Measurements from ENCODE around the gene RNF169.

Gene RNF169

DNA sequence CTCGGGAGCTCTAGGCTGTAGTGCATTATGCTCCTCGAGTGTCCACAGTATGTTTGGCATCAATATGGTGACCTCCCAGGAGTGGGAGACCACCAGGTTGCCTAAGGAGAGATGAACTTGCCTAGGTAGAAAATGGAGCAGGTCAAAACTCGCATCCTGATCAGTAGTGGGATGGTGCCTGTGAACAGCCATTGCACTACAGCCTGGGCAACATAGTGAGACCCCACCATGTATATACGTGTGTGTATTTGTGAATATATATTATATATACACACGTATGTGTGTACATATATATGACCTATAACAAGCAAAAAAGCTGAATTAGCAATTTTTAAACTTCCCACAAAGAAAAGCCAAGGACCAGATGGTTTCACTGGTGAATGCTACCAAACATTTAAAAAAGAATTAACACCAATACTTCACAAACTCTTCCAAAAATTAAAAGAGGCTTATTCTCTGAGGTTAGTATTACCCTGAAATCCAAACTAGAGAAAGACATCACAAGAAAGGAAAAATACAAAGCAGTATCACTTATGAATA is 97.4 kb downstream of the RNF169 start:
- H3K9me3 ChIP-seq (ENCODE audit: control insufficient read depth, low read length), result no peaks in the 10 kb centered on the region
- no peak overlapping the region for H3K27ac ChIP-seq (ENCODE audit: low read depth, low read length, severe bottlenecking)
- H3K4me1 ChIP-seq (ENCODE audit: control insufficient read depth, insufficient read depth, low read length, poor library complexity, severe bottlenecking), result peaks cover 20% of the 10 kb centered on the region
- peaks cover 65% of the 10 kb centered on the region for H3K36me3 ChIP-seq (ENCODE audit: control insufficient read depth, insufficient read depth, low read length)
- 87 to 95% methylated on average over 3 of the region's 5 CpGs for WGBS, 2 experiments (ENCODE audit: insufficient coverage in 2 of 2)
- no peak overlapping the region for H3K4me3 ChIP-seq (ENCODE audit: extremely low read depth, insufficient read depth, low read length, poor library complexity, severe bottlenecking)

DNA sequence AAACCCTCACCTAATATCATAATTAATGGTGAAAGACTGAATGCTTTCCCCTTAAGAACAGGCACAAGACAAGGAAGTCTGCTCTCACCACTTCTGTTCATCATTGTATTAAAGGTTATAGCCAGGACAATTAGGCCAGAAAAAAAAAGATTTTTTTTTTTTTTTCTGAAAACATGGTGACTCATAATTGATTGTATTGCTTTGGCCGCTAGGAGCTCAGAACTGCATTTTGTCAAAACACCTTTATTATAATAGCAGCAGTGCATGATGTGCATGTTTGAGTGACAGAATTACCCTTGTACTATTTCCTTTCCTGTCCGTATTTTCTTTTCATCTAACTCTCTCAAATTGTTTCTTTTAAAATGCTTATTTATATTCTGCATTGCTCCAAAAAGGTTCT is 98.1 kb downstream of the RNF169 start:
- H3K36me3 ChIP-seq (ENCODE audit: control insufficient read depth, insufficient read depth, low read length), result peaks cover 65% of the 10 kb centered on the region
- H3K9me3 ChIP-seq (ENCODE audit: control insufficient read depth, low read length), result no peaks in the 10 kb centered on the region
- H3K4me3 ChIP-seq (ENCODE audit: extremely low read depth, insufficient read depth, low read length, poor library complexity, severe bottlenecking), result no peak overlapping the region
- WGBS, 2 experiments (ENCODE audit: insufficient coverage in 2 of 2), result no CpG with 5 or more reads among the region's 2 CpGs
- H3K27ac ChIP-seq (ENCODE audit: low read depth, low read length, severe bottlenecking), result no peak overlapping the region
- peaks cover 25% of the 10 kb centered on the region for H3K4me1 ChIP-seq (ENCODE audit: control insufficient read depth, insufficient read depth, low read length, poor library complexity, severe bottlenecking)

DNA sequence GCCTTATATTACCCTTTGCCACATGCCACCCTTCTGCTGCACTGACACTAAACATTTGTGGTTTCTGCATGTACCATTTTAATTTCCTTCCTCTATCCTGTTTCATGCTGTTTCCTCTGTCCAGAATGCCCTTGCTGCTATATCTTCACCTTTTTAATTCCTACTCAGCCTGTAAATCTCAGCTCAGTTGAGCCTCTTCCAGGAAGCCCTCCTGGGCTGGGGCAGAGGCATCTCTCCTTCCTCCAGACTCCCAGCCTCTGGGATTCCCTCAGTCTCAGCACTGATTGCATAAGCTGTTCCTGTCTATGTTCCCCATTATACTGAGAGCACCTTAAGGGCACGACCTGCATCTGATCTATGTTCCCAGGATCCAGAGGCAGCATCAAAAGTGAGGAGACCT is 98.7 kb downstream of the RNF169 start:
- peaks cover 63% of the 10 kb centered on the region for H3K36me3 ChIP-seq (ENCODE audit: control insufficient read depth, insufficient read depth, low read length)
- H3K9me3 ChIP-seq (ENCODE audit: control insufficient read depth, low read length), result no peaks in the 10 kb centered on the region
- H3K27ac ChIP-seq (ENCODE audit: low read depth, low read length, severe bottlenecking), result no peak overlapping the region
- 80 to 91% methylated on average over 1 of the region's 1 CpG for WGBS, 2 experiments (ENCODE audit: insufficient coverage in 2 of 2)
- H3K4me1 ChIP-seq (ENCODE audit: control insufficient read depth, insufficient read depth, low read length, poor library complexity, severe bottlenecking), result peaks cover 25% of the 10 kb centered on the region
- no peak overlapping the region for H3K4me3 ChIP-seq (ENCODE audit: extremely low read depth, insufficient read depth, low read length, poor library complexity, severe bottlenecking)

DNA sequence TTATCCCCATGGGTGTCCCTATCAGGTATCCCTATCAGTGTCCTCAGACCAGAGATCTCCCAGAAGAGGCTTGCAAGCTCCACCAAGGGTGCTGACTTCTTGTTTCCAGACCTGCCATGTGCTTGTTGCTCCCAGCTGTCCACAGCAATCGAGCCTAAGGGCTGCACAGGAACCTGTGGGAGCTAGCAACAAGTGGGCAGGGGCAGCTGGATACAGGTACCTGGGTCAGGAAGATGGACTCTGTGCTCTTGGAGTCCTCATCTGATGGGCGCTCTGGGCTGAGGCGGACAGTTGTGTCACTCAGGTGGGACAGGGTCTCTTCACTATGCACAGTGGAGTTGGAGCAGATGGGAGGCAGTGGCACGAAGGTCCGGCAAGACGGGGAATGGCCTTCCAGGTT is 99.2 kb downstream of the RNF169 start:
- Histone ChIP-seq H3K36me3 (ENCODE audit: control insufficient read depth, insufficient read depth, low read length) (peaks cover 63% of the 10 kb centered on the region), H3K4me1 (ENCODE audit: control insufficient read depth, insufficient read depth, low read length, poor library complexity, severe bottlenecking) (peaks cover 25% of the 10 kb centered on the region), H3K4me3 (ENCODE audit: extremely low read depth, insufficient read depth, low read length, poor library complexity, severe bottlenecking) (no peak overlapping the region), H3K9me3 (ENCODE audit: control insufficient read depth, low read length) (no peaks in the 10 kb centered on the region), H3K27ac (ENCODE audit: low read depth, low read length, severe bottlenecking) (no peak overlapping the region)
- 98 to 99% methylated on average over 5 to 6 of the region's 6 CpGs for WGBS, 2 experiments (ENCODE audit: insufficient coverage in 2 of 2)

DNA sequence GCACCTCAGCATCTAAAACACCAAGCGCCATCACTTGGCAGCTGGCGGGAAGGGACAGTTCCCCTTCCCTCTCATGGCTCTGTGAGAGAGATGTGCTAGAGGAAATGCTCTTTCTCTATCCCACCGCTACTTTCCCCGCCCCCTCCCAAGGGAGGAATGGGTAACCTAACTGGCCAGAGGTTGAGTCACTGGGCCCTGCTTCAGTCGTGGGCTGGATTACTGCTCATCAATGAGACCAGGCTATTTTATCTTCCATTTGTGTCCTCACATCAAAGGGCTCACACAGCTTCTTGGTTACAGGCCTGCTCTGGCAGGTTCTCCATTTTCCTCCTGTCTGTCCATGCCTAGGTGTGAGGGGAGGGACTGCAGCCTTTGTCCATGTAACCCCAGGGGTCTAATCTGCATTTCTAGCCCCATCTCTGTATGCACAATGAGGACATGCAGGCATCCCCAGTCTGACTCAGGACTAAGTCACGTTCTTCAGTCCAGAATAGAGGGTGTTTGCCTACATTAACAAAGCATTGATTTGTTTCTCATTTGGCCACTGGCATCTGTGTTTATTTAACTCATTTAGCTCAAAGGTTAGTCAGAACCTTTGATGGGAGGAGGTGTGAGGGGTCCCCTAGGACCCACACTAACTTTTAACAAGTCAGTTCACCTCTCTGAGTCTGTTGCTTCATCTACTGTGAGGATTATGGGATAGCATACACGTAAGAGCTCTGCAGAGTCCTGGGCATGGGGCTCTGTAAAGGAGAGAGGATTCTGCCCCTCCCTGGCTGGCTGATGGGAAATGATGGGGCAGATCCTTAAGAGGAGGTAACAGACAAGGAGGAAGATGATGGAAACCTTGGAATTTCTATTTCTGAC is 101.1 kb downstream of the RNF169 start:
- H3K36me3 ChIP-seq (ENCODE audit: control insufficient read depth, insufficient read depth, low read length), result peaks cover 60% of the 10 kb centered on the region
- peaks cover 25% of the 10 kb centered on the region for H3K4me1 ChIP-seq (ENCODE audit: control insufficient read depth, insufficient read depth, low read length, poor library complexity, severe bottlenecking)
- 10 to 37% methylated on average over 4 to 5 of the region's 7 CpGs for WGBS, 2 experiments (ENCODE audit: insufficient coverage in 2 of 2)
- H3K27ac ChIP-seq (ENCODE audit: low read depth, low read length, severe bottlenecking), result peak overlapping the region; percentile 93
- H3K9me3 ChIP-seq (ENCODE audit: control insufficient read depth, low read length), result no peaks in the 10 kb centered on the region
- H3K4me3 ChIP-seq (ENCODE audit: extremely low read depth, insufficient read depth, low read length, poor library complexity, severe bottlenecking), result no peak overlapping the region

DNA sequence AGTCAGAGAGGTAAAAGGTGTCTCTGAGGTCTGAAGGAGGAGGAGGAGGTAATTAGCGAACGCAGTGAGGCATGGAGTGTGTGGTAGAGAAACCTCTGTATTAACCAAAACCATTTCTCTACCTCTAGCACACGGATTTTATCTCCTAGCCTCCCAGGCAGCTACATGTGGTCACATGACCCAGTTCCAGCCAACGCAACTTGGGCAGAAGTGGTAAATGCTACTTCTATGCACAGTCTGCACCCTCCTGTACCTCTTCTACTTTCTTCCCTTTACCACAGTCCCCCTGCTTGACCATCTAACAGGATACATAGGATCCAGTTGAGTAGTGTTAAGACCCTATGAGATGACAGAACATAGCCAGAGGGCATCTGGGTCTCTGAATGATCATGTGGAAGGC is 104.6 kb downstream of the RNF169 start:
- peaks cover 40% of the 10 kb centered on the region for H3K36me3 ChIP-seq (ENCODE audit: control insufficient read depth, insufficient read depth, low read length)
- no peak overlapping the region for H3K27ac ChIP-seq (ENCODE audit: low read depth, low read length, severe bottlenecking)
- 95% methylated on average over 2 of the region's 4 CpGs; no CpG with 5 or more reads in 1 of the 2 experiments for WGBS, 2 experiments (ENCODE audit: insufficient coverage in 2 of 2)
- no peak overlapping the region for H3K4me3 ChIP-seq (ENCODE audit: extremely low read depth, insufficient read depth, low read length, poor library complexity, severe bottlenecking)
- no peaks in the 10 kb centered on the region for H3K9me3 ChIP-seq (ENCODE audit: control insufficient read depth, low read length)
- H3K4me1 ChIP-seq (ENCODE audit: control insufficient read depth, insufficient read depth, low read length, poor library complexity, severe bottlenecking), result peaks cover 23% of the 10 kb centered on the region

DNA sequence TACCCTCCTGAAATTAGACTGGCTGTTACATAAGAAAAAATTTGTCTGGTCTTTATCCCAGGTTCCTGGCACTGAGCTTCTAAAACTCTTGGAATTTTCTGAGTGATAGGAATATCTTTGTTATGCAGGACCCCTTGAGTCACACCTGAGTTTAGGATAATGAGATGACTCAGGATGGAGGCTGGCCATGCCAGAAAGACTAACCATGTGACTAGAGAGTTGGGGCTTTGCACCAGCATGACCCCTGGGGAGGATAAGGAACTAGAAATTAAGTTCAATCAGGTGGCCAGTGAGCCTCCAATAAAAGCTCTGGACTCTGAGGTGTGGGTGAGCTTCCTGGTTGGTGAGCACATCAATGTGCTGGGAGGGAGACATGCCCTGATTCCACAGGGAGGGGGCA is 112.1 kb downstream of the RNF169 start:
- no peak overlapping the region for H3K4me3 ChIP-seq (ENCODE audit: extremely low read depth, insufficient read depth, low read length, poor library complexity, severe bottlenecking)

DNA sequence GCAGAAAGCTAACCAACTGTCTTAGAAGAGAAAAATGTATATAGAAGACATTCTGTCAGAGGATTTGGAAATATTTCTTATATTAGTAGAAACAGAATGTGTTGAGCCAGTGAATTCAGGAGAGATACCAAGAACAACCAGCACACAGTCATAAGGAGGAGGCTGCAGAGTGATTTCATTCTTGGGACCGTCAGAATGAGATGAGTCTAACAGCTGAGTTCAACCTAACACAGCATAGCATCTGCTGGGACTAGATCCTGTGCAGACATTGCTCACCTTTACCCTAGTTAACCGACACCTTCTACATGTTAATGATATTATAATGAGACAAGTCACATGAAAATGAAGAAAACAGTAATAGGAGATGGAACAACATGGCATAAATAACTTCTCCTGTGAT is 114.8 kb downstream of the RNF169 start:
- H3K4me3 ChIP-seq (ENCODE audit: extremely low read depth, insufficient read depth, low read length, poor library complexity, severe bottlenecking), result no peak overlapping the region
- H3K9me3 ChIP-seq (ENCODE audit: control insufficient read depth, low read length), result peaks cover 54% of the 10 kb centered on the region
- no peaks in the 10 kb centered on the region for H3K4me1 ChIP-seq (ENCODE audit: control insufficient read depth, insufficient read depth, low read length, poor library complexity, severe bottlenecking)
- WGBS, 2 experiments (ENCODE audit: insufficient coverage in 2 of 2), result 100% methylated on average over 1 of the region's 2 CpGs; no CpG with 5 or more reads in 1 of the 2 experiments
- peaks cover 92% of the 10 kb centered on the region for H3K36me3 ChIP-seq (ENCODE audit: control insufficient read depth, insufficient read depth, low read length)
- H3K27ac ChIP-seq (ENCODE audit: low read depth, low read length, severe bottlenecking), result no peak overlapping the region

More for the DNA sequence above, 112.1 kb downstream of the RNF169 start:
- Histone ChIP-seq H3K4me1 (ENCODE audit: control insufficient read depth, insufficient read depth, low read length, poor library complexity, severe bottlenecking) (no peaks in the 10 kb centered on the region), H3K36me3 (ENCODE audit: control insufficient read depth, insufficient read depth, low read length) (peaks cover 77% of the 10 kb centered on the region), H3K9me3 (ENCODE audit: control insufficient read depth, low read length) (peaks cover 29% of the 10 kb centered on the region), H3K27ac (ENCODE audit: low read depth, low read length, severe bottlenecking) (no peak overlapping the region)

DNA sequence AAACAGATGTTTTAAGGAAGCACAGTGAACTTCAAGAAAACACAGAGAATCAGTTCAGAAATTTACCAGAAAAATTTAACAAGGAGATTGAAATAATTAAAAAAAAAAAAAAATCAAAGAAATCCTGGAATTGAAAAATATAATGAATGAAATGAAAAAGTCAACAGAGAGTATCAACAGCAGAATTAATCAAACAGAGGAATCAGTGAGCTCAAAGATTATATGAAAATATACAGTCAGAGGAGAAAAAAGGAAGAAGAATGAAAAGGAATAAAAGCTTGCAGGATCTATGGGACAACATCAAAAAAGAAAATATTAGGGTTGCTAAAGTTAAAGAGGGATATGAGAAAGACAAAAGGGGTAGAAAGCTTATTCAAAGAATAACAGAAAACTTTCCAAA is 117.9 kb downstream of the RNF169 start:
- H3K4me1 ChIP-seq (ENCODE audit: control insufficient read depth, insufficient read depth, low read length, poor library complexity, severe bottlenecking), result no peaks in the 10 kb centered on the region
- peaks cover 79% of the 10 kb centered on the region for H3K36me3 ChIP-seq (ENCODE audit: control insufficient read depth, insufficient read depth, low read length)
- peaks cover 50% of the 10 kb centered on the region for H3K9me3 ChIP-seq (ENCODE audit: control insufficient read depth, low read length)
- H3K27ac ChIP-seq (ENCODE audit: low read depth, low read length, severe bottlenecking), result no peak overlapping the region
- no peak overlapping the region for H3K4me3 ChIP-seq (ENCODE audit: extremely low read depth, insufficient read depth, low read length, poor library complexity, severe bottlenecking)

DNA sequence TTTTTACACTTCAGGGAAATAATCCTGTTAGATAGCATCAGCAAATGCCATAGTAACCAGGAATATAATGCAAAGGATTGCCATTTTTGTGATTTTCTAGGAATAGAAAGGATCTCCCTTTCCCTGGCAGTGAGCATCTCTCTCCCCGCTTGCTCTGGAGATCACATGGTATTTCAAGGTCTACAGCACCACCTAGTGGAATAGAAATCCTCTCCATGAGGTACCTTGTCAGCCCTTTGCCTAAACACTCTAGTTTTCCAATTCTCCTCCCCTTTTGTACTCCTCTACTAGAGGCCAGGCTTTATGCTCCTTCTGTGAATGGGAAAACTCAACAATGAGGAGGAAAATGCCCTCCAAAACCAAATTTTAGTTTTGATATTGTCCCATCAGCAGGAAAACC is 121.8 kb downstream of the RNF169 start:
- H3K27ac ChIP-seq (ENCODE audit: low read depth, low read length, severe bottlenecking), result no peak overlapping the region
- peaks cover 50% of the 10 kb centered on the region for H3K9me3 ChIP-seq (ENCODE audit: control insufficient read depth, low read length)
- no peaks in the 10 kb centered on the region for H3K4me1 ChIP-seq (ENCODE audit: control insufficient read depth, insufficient read depth, low read length, poor library complexity, severe bottlenecking)
- H3K36me3 ChIP-seq (ENCODE audit: control insufficient read depth, insufficient read depth, low read length), result peaks cover 77% of the 10 kb centered on the region
- no peak overlapping the region for H3K4me3 ChIP-seq (ENCODE audit: extremely low read depth, insufficient read depth, low read length, poor library complexity, severe bottlenecking)
- WGBS, 2 experiments (ENCODE audit: insufficient coverage in 2 of 2), result 88 to 100% methylated on average over 1 of the region's 1 CpG

DNA sequence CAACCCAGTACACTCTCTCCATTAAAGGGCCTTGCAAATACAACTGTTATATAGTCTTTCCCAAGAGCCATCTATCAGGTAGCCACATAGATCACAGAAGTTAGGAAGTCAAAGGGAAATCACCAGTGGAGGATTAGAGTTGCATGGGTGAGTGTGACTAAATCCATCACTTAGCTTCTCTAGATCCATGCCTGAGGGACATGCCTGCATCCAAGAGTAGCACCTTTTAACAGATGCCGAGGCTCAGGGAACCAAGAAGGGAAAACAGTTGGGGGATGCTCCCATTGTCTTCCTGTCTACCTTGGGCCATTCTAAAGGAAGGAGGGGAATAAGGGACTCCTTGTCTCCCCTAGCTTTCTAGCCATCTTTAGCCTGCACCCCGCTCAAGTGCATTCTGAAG is 122.4 kb downstream of the RNF169 start:
- H3K27ac ChIP-seq (ENCODE audit: low read depth, low read length, severe bottlenecking), result no peak overlapping the region
- no peaks in the 10 kb centered on the region for H3K4me1 ChIP-seq (ENCODE audit: control insufficient read depth, insufficient read depth, low read length, poor library complexity, severe bottlenecking)
- H3K4me3 ChIP-seq (ENCODE audit: extremely low read depth, insufficient read depth, low read length, poor library complexity, severe bottlenecking), result no peak overlapping the region
- peaks cover 77% of the 10 kb centered on the region for H3K36me3 ChIP-seq (ENCODE audit: control insufficient read depth, insufficient read depth, low read length)
- 100% methylated on average over 1 of the region's 2 CpGs for WGBS, 2 experiments (ENCODE audit: insufficient coverage in 2 of 2)
- H3K9me3 ChIP-seq (ENCODE audit: control insufficient read depth, low read length), result peaks cover 44% of the 10 kb centered on the region
